ENCODE data around the gene VTI1A. TPM values are rescaled to one million over a fixed set of nuclear protein-coding genes. Genes with fewer than 3 reads are reported as not detected.
"Not testable (repeated sequence)": the region's sequence is repeated elsewhere in the genome, so short reads cannot be mapped to it uniquely, and the experiment has no call there.

Gene VTI1A
- total RNA-seq, 6 donors from 2014 or later, result 29.5 to 247 (median 43.0) TPM

DNA sequence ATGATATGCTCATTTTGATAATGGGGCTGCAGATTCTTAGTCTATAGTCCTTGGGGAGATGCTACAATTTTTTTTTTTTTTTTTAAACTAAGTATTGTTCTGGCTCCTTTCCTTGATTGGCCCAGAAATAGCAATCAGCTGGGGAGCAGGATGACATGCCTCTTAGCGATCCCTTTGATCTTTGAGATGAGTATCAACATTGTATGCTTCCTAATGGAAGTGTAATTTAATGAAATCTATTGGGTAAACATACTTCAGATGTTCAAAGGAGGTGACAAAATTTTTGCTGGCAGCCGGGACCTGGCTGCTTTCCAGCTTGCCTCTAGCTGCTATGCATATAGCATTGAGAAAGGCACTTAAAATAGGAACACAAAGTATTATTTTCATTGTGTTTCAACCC is 43.5 kb downstream of the VTI1A start:
- ATAC-seq (ENCODE audit: low FRiP score in 2 of 2) (no peak), DNase-seq (peak in 1 of 2 donors; percentile 49)
- Histone ChIP-seq H3K27ac (no peak overlapping the region), H3K9me3 (no peaks in the 10 kb centered on the region), H3K27me3 (no peaks in the 10 kb centered on the region), H3K4me1 (peaks cover 7 to 12% (median 9%) of the 10 kb centered on the region in 4 donors), H3K36me3 (no peaks in the 10 kb centered on the region), H3K4me3 (no peak overlapping the region)
- TF ChIP-seq POLR2A (IDR thresholded peaks at IDR 0.05), result no peak
- WGBS, 2 donors, result 18 to 32% methylated on average over 2 of the region's 2 CpGs

DNA sequence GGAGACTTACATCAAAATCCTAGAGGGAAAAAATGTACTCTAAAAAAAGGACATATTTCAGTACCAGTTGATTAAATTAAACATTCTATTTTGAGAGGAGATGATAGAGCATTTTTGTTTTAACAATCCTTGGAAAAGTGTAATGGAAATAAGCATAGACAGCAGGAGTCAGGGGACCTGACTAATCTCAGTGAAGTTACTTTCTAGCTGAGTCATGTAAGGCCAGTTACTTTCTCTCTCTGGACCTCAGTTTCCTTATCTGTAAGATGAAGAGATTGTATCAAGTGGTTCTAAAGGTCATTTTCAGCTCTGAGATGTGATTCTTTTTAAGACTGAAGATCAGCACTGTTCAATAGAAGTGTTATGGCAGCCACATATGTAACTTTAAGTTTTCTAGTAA is 44.1 kb downstream of the VTI1A start:
- DNase-seq (no peak), ATAC-seq (ENCODE audit: low FRiP score in 2 of 2) (no peak)
- Histone ChIP-seq H3K27me3 (no peaks in the 10 kb centered on the region), H3K27ac (no peak overlapping the region), H3K4me1 (peaks cover 7 to 12% (median 9%) of the 10 kb centered on the region in 4 donors), H3K4me3 (no peak overlapping the region), H3K36me3 (no peaks in the 10 kb centered on the region), H3K9me3 (no peaks in the 10 kb centered on the region)
- TF ChIP-seq EP300 (IDR thresholded peaks at IDR 0.05) (no peak), POLR2A (IDR thresholded peaks at IDR 0.05) (no peak), POLR2AphosphoS5 (IDR thresholded peaks at IDR 0.05) (no peak)
- TF ChIP-seq, protein P1, sequence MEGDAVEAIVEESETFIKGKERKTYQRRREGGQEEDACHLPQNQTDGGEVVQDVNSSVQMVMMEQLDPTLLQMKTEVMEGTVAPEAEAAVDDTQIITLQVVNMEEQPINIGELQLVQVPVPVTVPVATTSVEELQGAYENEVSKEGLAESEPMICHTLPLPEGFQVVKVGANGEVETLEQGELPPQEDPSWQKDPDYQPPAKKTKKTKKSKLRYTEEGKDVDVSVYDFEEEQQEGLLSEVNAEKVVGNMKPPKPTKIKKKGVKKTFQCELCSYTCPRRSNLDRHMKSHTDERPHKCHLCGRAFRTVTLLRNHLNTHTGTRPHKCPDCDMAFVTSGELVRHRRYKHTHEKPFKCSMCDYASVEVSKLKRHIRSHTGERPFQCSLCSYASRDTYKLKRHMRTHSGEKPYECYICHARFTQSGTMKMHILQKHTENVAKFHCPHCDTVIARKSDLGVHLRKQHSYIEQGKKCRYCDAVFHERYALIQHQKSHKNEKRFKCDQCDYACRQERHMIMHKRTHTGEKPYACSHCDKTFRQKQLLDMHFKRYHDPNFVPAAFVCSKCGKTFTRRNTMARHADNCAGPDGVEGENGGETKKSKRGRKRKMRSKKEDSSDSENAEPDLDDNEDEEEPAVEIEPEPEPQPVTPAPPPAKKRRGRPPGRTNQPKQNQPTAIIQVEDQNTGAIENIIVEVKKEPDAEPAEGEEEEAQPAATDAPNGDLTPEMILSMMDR (IDR thresholded peaks at IDR 0.05), result no peak

DNA sequence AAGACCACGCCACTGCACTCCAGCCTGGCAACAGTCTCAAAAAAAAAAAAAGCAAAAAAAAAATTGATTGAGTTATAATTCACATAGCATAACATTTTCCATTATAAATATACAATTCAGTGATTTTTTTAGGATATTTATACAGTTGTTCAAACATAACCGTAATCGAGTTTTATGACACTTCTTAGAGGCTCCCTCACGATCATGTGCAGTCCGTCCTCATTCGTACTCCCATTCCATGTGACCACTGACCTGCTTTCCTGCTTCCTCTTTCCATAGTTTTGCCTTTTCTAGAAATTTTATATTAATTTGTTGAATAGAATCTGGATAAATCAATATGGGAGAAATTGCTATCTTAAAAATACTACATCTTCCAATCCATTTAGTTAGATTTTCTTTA is 45.7 kb downstream of the VTI1A start:
- TF ChIP-seq, protein P1 (IDR thresholded peaks at IDR 0.05), result no peak
- no peak for TF ChIP-seq POLR2AphosphoS5 (IDR thresholded peaks at IDR 0.05)
- Histone ChIP-seq H3K9me3 (no peaks in the 10 kb centered on the region), H3K36me3 (no peaks in the 10 kb centered on the region), H3K4me1 (peaks cover 7 to 12% (median 9%) of the 10 kb centered on the region in 4 donors), H3K4me3 (no peak overlapping the region), H3K27me3 (no peaks in the 10 kb centered on the region), H3K27ac (no peak overlapping the region)
- WGBS, 2 donors, result 95 to 98% methylated on average over 6 of the region's 6 CpGs
- DNase-seq (no peak), ATAC-seq (ENCODE audit: low FRiP score in 2 of 2) (no peak)

DNA sequence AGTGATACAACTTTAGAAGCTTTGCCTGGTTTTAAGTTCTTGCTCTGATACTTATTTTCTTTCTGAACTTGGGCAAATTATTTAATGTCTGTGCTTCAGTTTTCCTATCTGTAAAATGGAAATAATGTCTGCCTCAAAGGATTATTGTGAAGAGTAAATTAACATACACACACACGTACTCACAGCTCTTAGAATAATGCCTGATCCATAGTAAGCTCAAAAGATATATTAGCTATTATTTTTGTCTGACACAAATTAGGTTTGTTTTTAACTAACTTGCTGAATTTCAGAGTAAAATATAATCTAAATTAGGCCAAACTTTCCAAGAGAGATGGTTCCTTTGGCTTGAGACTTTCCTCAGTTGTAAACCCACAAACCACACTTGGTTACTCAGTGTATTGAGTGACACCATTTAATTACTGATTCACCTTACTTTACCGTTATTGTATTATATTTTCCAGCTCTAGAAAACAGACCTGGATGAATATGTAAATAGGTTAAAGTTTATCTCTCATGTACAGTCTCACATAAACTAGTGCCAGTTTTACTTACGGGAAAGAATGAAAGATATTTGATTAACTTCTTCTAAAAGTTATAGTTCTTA is 50.4 kb downstream of the VTI1A start:
- Histone ChIP-seq H3K9me3 (no peaks in the 10 kb centered on the region), H3K4me3 (no peak overlapping the region), H3K36me3 (no peaks in the 10 kb centered on the region), H3K27ac (no peak overlapping the region), H3K27me3 (no peaks in the 10 kb centered on the region), H3K4me1 (no peaks in the 10 kb centered on the region)
- TF ChIP-seq POLR2AphosphoS5 (IDR thresholded peaks at IDR 0.05), result no peak
- TF ChIP-seq, protein P1 (IDR thresholded peaks at IDR 0.05), result no peak
- TF ChIP-seq POLR2A (IDR thresholded peaks at IDR 0.05), result no peak
- TF ChIP-seq EP300 (IDR thresholded peaks at IDR 0.05), result no peak
- ATAC-seq (ENCODE audit: low FRiP score in 2 of 2), result no peak
- DNase-seq, result no peak
- WGBS, 2 donors, result 89 to 94% methylated on average over 3 of the region's 3 CpGs

DNA sequence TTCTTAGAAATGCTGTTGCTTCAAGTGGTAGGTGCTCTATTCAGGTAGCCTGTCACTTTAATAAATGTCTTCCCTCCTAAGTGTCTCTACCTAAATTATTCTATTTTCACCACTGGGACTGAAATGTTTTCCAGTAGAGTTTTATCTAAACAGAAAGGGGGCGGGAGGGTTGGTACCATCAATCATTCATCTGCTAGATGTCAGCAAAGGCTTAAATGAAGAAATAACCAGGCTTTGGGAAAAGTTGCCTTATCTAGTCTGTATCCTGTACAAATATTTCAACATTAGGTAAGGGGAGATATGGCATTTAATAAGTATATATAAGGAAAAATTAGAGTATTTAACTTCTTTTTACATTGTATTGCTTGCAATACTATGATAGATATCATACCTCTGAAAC is 51.8 kb downstream of the VTI1A start:
- Histone ChIP-seq H3K4me3 (no peak overlapping the region), H3K9me3 (no peaks in the 10 kb centered on the region), H3K27me3 (no peaks in the 10 kb centered on the region), H3K27ac (no peak overlapping the region), H3K36me3 (no peaks in the 10 kb centered on the region), H3K4me1 (no peaks in the 10 kb centered on the region)
- DNase-seq (no peak), ATAC-seq (ENCODE audit: low FRiP score in 2 of 2) (no peak)
- 97 to 100% methylated on average over 1 of the region's 1 CpG for WGBS, 2 donors
- TF ChIP-seq EP300 (IDR thresholded peaks at IDR 0.05), result no peak
- TF ChIP-seq, protein P1 (IDR thresholded peaks at IDR 0.05), result no peak
- TF ChIP-seq POLR2AphosphoS5 (IDR thresholded peaks at IDR 0.05), result no peak
- TF ChIP-seq POLR2A (IDR thresholded peaks at IDR 0.05), result no peak

DNA sequence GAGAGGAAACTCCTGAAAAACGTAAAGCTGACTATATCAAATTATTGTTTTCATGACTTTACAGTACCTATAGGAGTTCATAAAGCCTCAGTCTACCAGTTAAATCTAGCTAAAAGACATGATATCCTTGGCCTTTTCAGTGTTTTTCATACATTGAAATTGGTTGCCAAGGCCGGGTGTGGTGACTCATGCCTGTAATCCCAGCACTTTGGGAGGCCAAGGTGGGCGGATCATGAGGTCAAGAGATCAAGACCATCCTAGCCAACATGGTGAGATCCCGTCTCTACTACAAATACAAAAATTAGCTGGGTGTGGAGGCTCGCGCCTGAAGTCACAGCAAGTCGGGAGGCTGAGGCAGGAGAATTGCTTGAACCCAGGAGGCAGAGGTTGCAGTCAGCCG is 53.0 kb downstream of the VTI1A start:
- not testable (repeated sequence) for H3K4me1 ChIP-seq; H3K4me3 ChIP-seq; H3K36me3 ChIP-seq; DNase-seq; H3K9me3 ChIP-seq; H3K27ac ChIP-seq; H3K27me3 ChIP-seq; ATAC-seq (ENCODE audit: low FRiP score in 2 of 2)
- WGBS, 2 donors, result 96 to 99% methylated on average over 8 of the region's 8 CpGs

All from upper lobe of left lung (tissue), 6 donors.